Measurements from ENCODE around the gene ARHGAP15.

- TF ChIP-seq SP1 (IDR thresholded peaks at IDR 0.05) (no peak), PKNOX1 (IDR thresholded peaks at IDR 0.05) (no peak), SUZ12 (IDR thresholded peaks at IDR 0.05) (no peak)
Measured at GRCh38 chr2:143524119-143524553, 394.9 kb downstream of the ARHGAP15 start.

All from HEK293T (cell line).